ENCODE results near the gene SLC11A2. TPM values are rescaled to one million over a fixed set of nuclear protein-coding genes. Genes with fewer than 3 reads are reported as not detected.

SLC11A2 gene
- polyA plus RNA-seq, 1 of the 3 experiments (the other 2 are of a cell fraction), result 27.7 TPM

- Histone ChIP-seq H3K4me3 (ENCODE audit: low read depth in 2 of 2, low read length in 1 of 2) (peak overlapping the region; percentile 85), H3K36me3 (replicated peaks in 1 of 2; ENCODE audit: control insufficient read depth in 1 of 2, insufficient read depth in 2 of 2, low read length in 1 of 2) (peaks cover 10 to 27% of the 10 kb centered on the region in 2 experiments), H2AFZ (ENCODE audit: low read depth) (peak overlapping the region; percentile 66), H3K27me3 (ENCODE audit: insufficient read depth) (no peaks in the 10 kb centered on the region), H3K9me3 (no peaks in the 10 kb centered on the region), H3K9me2 (no peaks in the 10 kb centered on the region), H3K27ac (ENCODE audit: low read depth in 2 of 2, low read length in 1 of 2) (peak overlapping the region; percentile 69 to 78; a peak in 3 of 4 replicates), H3F3A (replicated peaks; ENCODE audit: insufficient read depth) (no peaks in the 10 kb centered on the region), H3K9ac (peak overlapping the region; percentile 70), H4K20me1 (ENCODE audit: insufficient read depth) (no peaks in the 10 kb centered on the region), H3K79me2 (ENCODE audit: insufficient read depth) (peaks cover 49% of the 10 kb centered on the region), H3K4me1 (ENCODE audit: control insufficient read depth in 1 of 2, insufficient read depth in 2 of 2, low read depth in 1 of 2, low read length in 1 of 2) (peaks cover 4 to 11% of the 10 kb centered on the region in 2 experiments; a peak in 2 of 4 replicates), H3K4me2 (peak overlapping the region; percentile 95)
- CTCF ChIA-PET, result interaction anchor here (0.7 to 1.4 kb wide), 3 partner anchors 12 to 169 kb away, joined by 3 to 4 read pairs (median 4); partner anchors contain the start of gene POU6F1
- POLR2A ChIA-PET, result interaction anchor here (1.3 to 1.5 kb wide), 3 partner anchors 12 to 35 kb away, joined by 3 to 4 read pairs (median 3); partner anchors contain the start of gene CSRNP2
- peak; percentile 27 for DNase-seq
- WGBS (ENCODE audit: low lambda C conversion rate), result 6% methylated on average over 14 of the region's 14 CpGs
- TF ChIP-seq TCF12 (IDR thresholded peaks at IDR 0.05) (no peak), GABPA (IDR thresholded peaks at IDR 0.05; ENCODE audit: low read depth) (no peak), REST (IDR thresholded peaks at IDR 0.05; ENCODE audit: low read depth, low read length) (no peak), FOXJ3 (CRISPR knock-in tag; IDR thresholded peaks at IDR 0.05) (no peak), GATA2 (CRISPR knock-in tag; IDR thresholded peaks at IDR 0.05) (no peak), PBX3 (IDR thresholded peaks at IDR 0.05) (no peak), MXI1 (IDR thresholded peaks at IDR 0.05; ENCODE audit: low read depth, low read length) (no peak; the same call in 1 of the 2 replicates), NFIC (IDR thresholded peaks at IDR 0.05; ENCODE audit: borderline replicate concordance) (no peak), CHD2 (IDR thresholded peaks at IDR 0.05; ENCODE audit: low read length, partially characterized antibody) (no peak), JUND (IDR thresholded peaks at IDR 0.05) (no peak), USF2 (IDR thresholded peaks at IDR 0.05; ENCODE audit: borderline replicate concordance, low read depth, low read length) (no peak), SIN3A (IDR thresholded peaks at IDR 0.05; ENCODE audit: borderline replicate concordance, low read depth, low read length) (no peak), FOSL2 (IDR thresholded peaks at IDR 0.05; ENCODE audit: borderline replicate concordance, low read depth) (no peak), NRF1 (IDR thresholded peaks at IDR 0.05; ENCODE audit: low read depth, low read length) (no peak), ZBTB33 (IDR thresholded peaks at IDR 0.05; ENCODE audit: borderline replicate concordance, low read depth) (no peak), RFX5 (IDR thresholded peaks at IDR 0.05; ENCODE audit: low read length) (no peak), FOXM1 (IDR thresholded peaks at IDR 0.05; ENCODE audit: low read depth) (no peak), TAF1 (IDR thresholded peaks at IDR 0.05; ENCODE audit: borderline replicate concordance, low read depth, low read length) (no peak)
Measured at GRCh38 chr12:51048661-51049251, 22.6 kb upstream of the SLC11A2 start.
